Small intestine (tissue), 7 donors: ENCODE measurements around the gene MADD. TPM values are rescaled to one million over a fixed set of nuclear protein-coding genes. Genes with fewer than 3 reads are reported as not detected.

Experiments
- DNase-seq, 2 donors: peaks; one replicate each; pipeline versions ENCODE4 v3.0.0 to v3.0.0-alpha.2; 2013
- FAIRE-seq: peaks from 2 replicates; lab custom pipeline; 2012; peaks lifted over from hg19 to GRCh38; lab: Jason Lieb, UNC
- H3K27ac ChIP-seq, 3 donors: one replicate each; pipeline ENCODE4 v1.5.1; 2013; ENCODE audit warnings: low read length in 2 of 3, mild to moderate bottlenecking in 2 of 3, control low read depth in 1 of 3, inconsistent platforms in 1 of 3, low read depth in 1 of 3, moderate library complexity in 1 of 3
- H3K27me3 ChIP-seq, 3 donors: one replicate each; pipeline ENCODE4 v1.6.1; 2013; ENCODE audit warnings: low read length in 3 of 3, inconsistent platforms in 1 of 3; ENCODE audit not compliant: control insufficient read depth in 3 of 3, insufficient read depth in 3 of 3
- H3K36me3 ChIP-seq, 3 donors: one replicate each; pipeline ENCODE4 v1.6.1; 2013; ENCODE audit warnings: low read length in 3 of 3, inconsistent platforms in 1 of 3, low read depth in 1 of 3, mild to moderate bottlenecking in 1 of 3, moderate library complexity in 1 of 3; ENCODE audit not compliant: control insufficient read depth in 3 of 3, insufficient read depth in 2 of 3
- H3K4me1 ChIP-seq, 3 donors: one replicate each; pipeline ENCODE4 v1.6.1; 2013; ENCODE audit warnings: low read length in 2 of 3, inconsistent platforms in 1 of 3, low read depth in 1 of 3, mild to moderate bottlenecking in 1 of 3, moderate library complexity in 1 of 3; ENCODE audit not compliant: control insufficient read depth in 3 of 3, insufficient read depth in 2 of 3
- H3K4me3 ChIP-seq, 3 donors: one replicate each; pipeline ENCODE4 v1.5.1; 2013; ENCODE audit warnings: low read length in 3 of 3, control low read depth in 1 of 3, inconsistent platforms in 1 of 3, low read depth in 1 of 3, mild to moderate bottlenecking in 1 of 3, moderate library complexity in 1 of 3
- H3K9me3 ChIP-seq, 2 donors: one replicate each; pipeline ENCODE4 v1.6.1; 2013; ENCODE audit warnings: low read depth in 1 of 2, low read length in 1 of 2; ENCODE audit not compliant: control insufficient read depth in 2 of 2, insufficient read depth in 1 of 2
- WGBS, 3 donors: extraction: QIAGEN DNeasy Blood & Tissue Kit; methylation state at CpG; one replicate each; pipeline ENCODE4 v1.1.7; 2013; 5-methylcytosine and 5-hydroxymethylcytosine counted together
- polyA plus RNA-seq, 4 donors: library from polyadenylated mRNA; stranded (reverse) in 3 of 4; unstranded in 1 of 4; fragments of 200-250 nt in 3 of 4; fragments of 120-200 nt in 1 of 4; gene quantifications; one replicate each; pipeline versions ENCODE4 v1.2.1 to v1.2.3, GENCODE V29; 2013
- donor health status: healthy with polysubstance abuse.
- donor health status: control.
- donor health status: control.
- donor health status: Bipolar disorder and iron deficiency.
- donor health status: healthy.

MADD gene
- polyA plus RNA-seq, 4 donors: 19.2 to 45.1 (median 25.8) TPM

- H3K36me3 ChIP-seq: peaks cover 0 to 77% (median 4%) of the 10 kb centered on the region in 3 donors
- FAIRE-seq: no peak
- no peak overlapping the region for H3K4me3 ChIP-seq
- H3K27me3 ChIP-seq: no peaks in the 10 kb centered on the region
- no peaks in the 10 kb centered on the region for H3K9me3 ChIP-seq
- WGBS, 3 donors: 60 to 80% (median 64%) methylated on average over 4 of the region's 4 CpGs
- H3K27ac ChIP-seq: peak overlapping the region in 1 of 3 donors; percentile 6
- no peak for DNase-seq
- peaks cover 0 to 22% (median 2%) of the 10 kb centered on the region in 3 donors for H3K4me1 ChIP-seq
Measured at GRCh38 chr11:47264521-47264920, 5.4 kb upstream of the MADD start.

GRCh38 chr11:47267876-47268275 lies 2.1 kb upstream of the MADD start:
- H3K36me3 ChIP-seq: peaks cover 0 to 48% (median 4%) of the 10 kb centered on the region in 3 donors
- no peaks in the 10 kb centered on the region for H3K9me3 ChIP-seq
- DNase-seq: no peak
- WGBS, 3 donors: 67 to 81% (median 68%) methylated on average over 6 of the region's 6 CpGs
- no peaks in the 10 kb centered on the region for H3K27me3 ChIP-seq
- H3K4me1 ChIP-seq: peaks cover 2 to 33% (median 3%) of the 10 kb centered on the region in 3 donors
- peak overlapping the region in 2 of 3 donors; percentile 92 to 96 for H3K27ac ChIP-seq
- H3K4me3 ChIP-seq: no peak overlapping the region
- no peak for FAIRE-seq

DNA sequence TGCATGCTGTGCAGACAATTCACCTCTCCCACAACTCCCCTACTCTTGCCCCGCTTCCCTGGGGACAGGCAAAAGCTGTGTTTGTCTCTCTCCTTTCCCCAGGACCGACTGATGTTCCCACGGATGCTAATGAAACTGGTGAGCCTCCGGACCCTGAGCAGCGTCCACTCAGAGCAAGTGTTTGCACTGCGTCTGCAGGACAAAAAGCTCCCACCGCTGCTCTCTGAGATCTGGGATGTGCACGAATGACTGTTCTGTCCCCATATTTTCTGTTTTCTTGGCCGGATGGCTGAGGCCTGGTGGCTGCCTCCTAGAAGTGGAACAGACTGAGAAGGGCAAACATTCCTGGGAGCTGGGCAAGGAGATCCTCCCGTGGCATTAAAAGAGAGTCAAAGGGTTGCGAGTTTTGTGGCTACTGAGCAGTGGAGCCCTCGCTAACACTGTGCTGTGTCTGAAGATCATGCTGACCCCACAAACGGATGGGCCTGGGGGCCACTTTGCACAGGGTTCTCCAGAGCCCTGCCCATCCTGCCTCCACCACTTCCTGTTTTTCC lies 1.4 kb upstream of the MADD start:
- Histone ChIP-seq H3K4me3 (peak overlapping the region in 2 of 3 donors; percentile 5 to 74), H3K27ac (peak overlapping the region; percentile 82 to 96 (median 92))
- WGBS, 3 donors: 38 to 52% (median 48%) methylated on average over 13 of the region's 13 CpGs

DNA sequence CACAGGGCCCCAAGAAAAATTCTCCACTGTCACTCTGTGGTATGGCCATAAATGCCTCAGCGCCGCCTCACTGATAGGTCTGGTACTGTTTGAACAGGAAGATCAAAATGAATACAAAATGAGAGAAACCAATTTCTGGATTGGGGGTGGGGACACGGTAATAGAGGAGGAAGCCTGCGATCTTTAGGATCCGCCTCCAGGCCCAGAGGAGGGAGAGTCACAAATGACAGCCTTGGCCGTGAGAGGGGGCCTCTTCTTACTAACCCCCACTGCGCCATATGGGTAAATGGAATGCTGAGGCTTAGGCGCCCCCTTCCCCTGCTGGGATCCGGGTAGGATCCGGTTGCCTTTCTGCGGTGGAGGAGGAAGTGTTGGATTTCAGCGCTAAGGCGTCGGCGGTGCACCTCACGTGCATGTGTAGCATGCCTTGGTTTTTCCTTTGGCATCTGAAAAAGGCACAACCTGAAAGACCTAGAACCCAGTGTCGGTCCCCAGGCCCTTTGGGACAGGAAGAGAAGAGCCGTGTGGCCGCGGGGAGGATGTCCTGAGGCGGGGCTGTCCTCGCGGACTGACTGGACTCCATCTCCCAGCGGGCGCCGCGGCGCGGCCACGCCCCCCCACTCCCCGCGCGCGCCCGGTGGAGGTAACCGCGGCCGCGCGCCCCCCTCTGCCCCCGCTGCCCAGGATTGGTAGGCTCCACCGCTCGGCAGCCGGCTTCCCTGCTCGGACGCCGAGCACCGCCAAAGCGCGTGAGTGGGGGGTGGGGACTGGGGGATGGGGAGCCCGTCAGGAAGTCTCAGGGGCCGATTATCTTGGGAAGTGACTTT lies 718 bp upstream of the MADD start:
- no peaks in the 10 kb centered on the region for H3K27me3 ChIP-seq
- DNase-seq (peak; percentile 88 to 93), FAIRE-seq (no peak)
- H3K36me3 ChIP-seq: peaks cover 0 to 38% (median 4%) of the 10 kb centered on the region in 3 donors
- H3K27ac ChIP-seq: peak overlapping the region; percentile 82 to 96 (median 92)
- H3K9me3 ChIP-seq: no peaks in the 10 kb centered on the region
- 0 to 1% (median 0%) methylated on average over 39 to 52 of the region's 52 CpGs for WGBS, 3 donors
- peaks cover 2 to 33% (median 3%) of the 10 kb centered on the region in 3 donors for H3K4me1 ChIP-seq
- peak overlapping the region; percentile 62 to 85 (median 74) for H3K4me3 ChIP-seq

More for the DNA sequence above, 1.4 kb upstream of the MADD start:
- FAIRE-seq (no peak), DNase-seq (no peak)
- Histone ChIP-seq H3K4me1 (peaks cover 2 to 33% (median 3%) of the 10 kb centered on the region in 3 donors), H3K9me3 (no peaks in the 10 kb centered on the region), H3K27me3 (no peaks in the 10 kb centered on the region), H3K36me3 (peaks cover 0 to 44% (median 4%) of the 10 kb centered on the region in 3 donors)

- Histone ChIP-seq H3K9me3 (no peaks in the 10 kb centered on the region), H3K27ac (peak overlapping the region; percentile 53 to 92 (median 83)), H3K4me3 (peak overlapping the region; percentile 62 to 85 (median 74)), H3K36me3 (peaks cover 2 to 45% (median 11%) of the 10 kb centered on the region in 3 donors), H3K4me1 (peaks cover 2 to 33% (median 3%) of the 10 kb centered on the region in 3 donors), H3K27me3 (no peaks in the 10 kb centered on the region)
- FAIRE-seq (no peak), DNase-seq (peak in 1 of 2 donors; percentile 45)
- 1 to 3% (median 2%) methylated on average over 25 to 34 of the region's 34 CpGs for WGBS, 3 donors
Measured at GRCh38 chr11:47270331-47271271, 668 bp downstream of the MADD start.

GRCh38 chr11:47271328-47271727 lies 1.4 kb downstream of the MADD start:
- H3K4me3 ChIP-seq: peak overlapping the region in 1 of 3 donors; percentile 62
- FAIRE-seq: no peak
- H3K27me3 ChIP-seq: no peaks in the 10 kb centered on the region
- DNase-seq: no peak
- WGBS, 3 donors: 38 to 42% (median 39%) methylated on average over 4 of the region's 4 CpGs
- peaks cover 9 to 44% (median 13%) of the 10 kb centered on the region in 3 donors for H3K36me3 ChIP-seq
- H3K9me3 ChIP-seq: no peaks in the 10 kb centered on the region
- H3K27ac ChIP-seq: peak overlapping the region in 2 of 3 donors; percentile 43 to 83
- peaks cover 2 to 33% (median 3%) of the 10 kb centered on the region in 3 donors for H3K4me1 ChIP-seq

DNA sequence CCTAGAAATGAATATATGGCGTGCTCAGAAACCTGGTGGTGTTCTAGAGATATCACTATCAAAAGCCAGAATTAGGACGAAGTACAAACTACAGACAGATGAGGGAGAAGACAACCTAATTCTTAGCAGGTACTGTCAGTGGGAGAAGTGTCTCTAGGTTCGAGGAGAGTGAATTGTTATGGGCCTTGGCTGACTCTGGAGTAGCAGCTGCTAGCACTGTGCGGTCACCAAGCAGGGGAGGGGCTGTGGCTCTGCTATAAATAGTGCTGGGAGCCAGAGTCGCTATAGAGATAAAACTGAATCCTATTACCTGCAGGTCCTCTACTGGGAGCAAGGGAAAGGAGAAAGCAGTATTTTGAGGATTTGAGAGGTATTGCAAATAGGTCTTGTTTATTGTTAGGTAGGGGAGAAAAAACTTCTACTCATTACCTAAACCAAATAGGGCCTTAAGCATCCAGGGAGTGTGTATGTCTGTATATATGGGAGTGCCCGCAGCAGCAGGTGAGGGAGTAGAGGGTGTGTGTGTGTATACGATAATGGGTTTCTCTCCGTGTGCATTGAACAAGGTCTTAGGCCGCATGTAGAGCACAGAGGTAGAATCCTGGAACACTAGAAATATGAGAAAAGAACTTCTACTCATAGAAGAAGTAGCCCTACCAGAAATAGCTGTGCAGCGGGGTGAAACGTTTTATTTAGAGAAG lies 2.2 kb downstream of the MADD start:
- peaks cover 2 to 33% (median 3%) of the 10 kb centered on the region in 3 donors for H3K4me1 ChIP-seq
- H3K9me3 ChIP-seq: no peaks in the 10 kb centered on the region
- H3K4me3 ChIP-seq: no peak overlapping the region
- H3K27ac ChIP-seq: peak overlapping the region in 2 of 3 donors; percentile 34 to 52
- WGBS, 3 donors: 32 to 49% (median 33%) methylated on average over 11 of the region's 11 CpGs
- DNase-seq (peak; percentile 55 to 59), FAIRE-seq (no peak)
- H3K36me3 ChIP-seq: peaks cover 14 to 44% (median 15%) of the 10 kb centered on the region in 3 donors
- no peaks in the 10 kb centered on the region for H3K27me3 ChIP-seq
